ENCODE results near the gene WBP1L.

Gene WBP1L

GRCh38 chr10:102795453-102796406 is 52.0 kb downstream of the WBP1L start:
- DNase-seq (ENCODE audit: low spot score): no peak
- no peak for TF ChIP-seq CTCF (IDR thresholded peaks at IDR 0.05; ENCODE audit: extremely low read depth, missing control alignments)

GRCh38 chr10:102796407-102797176 is 52.8 kb downstream of the WBP1L start:
- peak; percentile 74 for DNase-seq (ENCODE audit: low spot score)
- TF ChIP-seq CTCF (IDR thresholded peaks at IDR 0.05; ENCODE audit: extremely low read depth, missing control alignments): no peak

GRCh38 chr10:102799691-102800471 is 56.1 kb downstream of the WBP1L start:
- TF ChIP-seq CTCF (IDR thresholded peaks at IDR 0.05; ENCODE audit: extremely low read depth, missing control alignments): no peak
- DNase-seq (ENCODE audit: low spot score): no peak

GRCh38 chr10:102800611-102801335 is 57.0 kb downstream of the WBP1L start:
- no peak for DNase-seq (ENCODE audit: low spot score)
- no peak for TF ChIP-seq CTCF (IDR thresholded peaks at IDR 0.05; ENCODE audit: extremely low read depth, missing control alignments)

- no peak for DNase-seq (ENCODE audit: low spot score)
- TF ChIP-seq CTCF (IDR thresholded peaks at IDR 0.05; ENCODE audit: extremely low read depth, missing control alignments): no peak
These were observed 57.7 kb downstream of the WBP1L start for GRCh38 chr10:102801496-102801895.

GRCh38 chr10:102801978-102802377 is 58.2 kb downstream of the WBP1L start:
- no peak for DNase-seq (ENCODE audit: low spot score)
- no peak for TF ChIP-seq CTCF (IDR thresholded peaks at IDR 0.05; ENCODE audit: extremely low read depth, missing control alignments)

Measured in GM20000 (cell line).